RPMI7951 (cell line): ENCODE data around the gene ALG2. TPM values are rescaled to one million over a fixed set of nuclear protein-coding genes. Genes with fewer than 3 reads are reported as not detected.

ENCODE experiments used
- DNase-seq: peaks from one replicate; pipeline ENCODE4 v3.0.0-alpha.2; 2012; ENCODE audit warnings: low read depth
- total RNA-seq: library from RNA; depleted of rRNA; stranded (reverse); fragments of >200 nt; shearing (Covaris generic); gene quantifications from 2 replicates; pipeline ENCODE4 v1.2.3, GENCODE V29; 2014; rRNA removed

ALG2 gene
- total RNA-seq, 1 experiment from 2014 or later, result 55.6 TPM

DNA sequence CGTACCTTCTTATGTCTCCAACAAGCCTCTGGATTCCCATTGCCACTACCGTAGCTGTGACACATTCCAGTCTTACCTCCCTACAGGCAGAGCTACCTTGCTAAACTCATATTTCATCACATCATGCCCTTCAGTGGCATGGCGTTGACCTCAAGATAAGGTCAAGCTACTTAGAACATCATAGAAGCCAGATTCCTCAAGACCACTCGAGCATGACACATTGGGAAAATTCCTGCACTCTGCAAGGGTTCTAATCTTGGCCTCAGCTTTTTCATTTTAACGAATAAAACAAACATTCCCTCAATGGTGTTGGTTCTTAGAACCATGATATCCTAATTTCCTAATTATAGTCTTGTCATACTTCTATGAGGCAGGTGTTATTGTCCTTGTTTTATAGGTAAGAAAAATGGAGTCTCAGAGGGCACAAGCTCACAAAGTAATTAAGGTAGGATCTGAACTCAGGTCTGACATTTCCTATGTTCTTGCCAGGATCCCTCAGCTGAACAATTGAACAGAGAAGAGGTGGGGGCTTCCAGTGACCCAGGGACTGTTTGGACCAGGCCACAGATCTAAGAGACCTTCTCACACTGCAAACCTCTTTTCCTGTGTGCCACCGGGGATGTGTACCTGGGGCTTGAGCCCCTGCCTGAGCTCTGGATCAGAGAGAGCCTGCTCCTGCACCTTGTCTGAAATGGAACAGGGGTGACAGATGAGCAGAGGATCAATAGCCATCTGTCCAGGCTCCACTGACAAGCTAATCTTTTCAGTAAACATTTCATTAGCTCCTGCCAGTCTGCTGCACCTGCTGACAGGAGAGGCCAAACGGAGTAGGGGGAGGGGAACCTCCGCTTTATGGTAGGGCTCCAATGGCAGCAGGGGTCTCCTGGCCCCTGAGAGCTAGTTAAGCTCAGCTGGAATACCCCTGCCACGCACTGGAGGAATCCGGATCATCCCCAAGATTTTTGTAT is 49.3 kb downstream of the ALG2 start:
- DNase-seq, result no peak

DNA sequence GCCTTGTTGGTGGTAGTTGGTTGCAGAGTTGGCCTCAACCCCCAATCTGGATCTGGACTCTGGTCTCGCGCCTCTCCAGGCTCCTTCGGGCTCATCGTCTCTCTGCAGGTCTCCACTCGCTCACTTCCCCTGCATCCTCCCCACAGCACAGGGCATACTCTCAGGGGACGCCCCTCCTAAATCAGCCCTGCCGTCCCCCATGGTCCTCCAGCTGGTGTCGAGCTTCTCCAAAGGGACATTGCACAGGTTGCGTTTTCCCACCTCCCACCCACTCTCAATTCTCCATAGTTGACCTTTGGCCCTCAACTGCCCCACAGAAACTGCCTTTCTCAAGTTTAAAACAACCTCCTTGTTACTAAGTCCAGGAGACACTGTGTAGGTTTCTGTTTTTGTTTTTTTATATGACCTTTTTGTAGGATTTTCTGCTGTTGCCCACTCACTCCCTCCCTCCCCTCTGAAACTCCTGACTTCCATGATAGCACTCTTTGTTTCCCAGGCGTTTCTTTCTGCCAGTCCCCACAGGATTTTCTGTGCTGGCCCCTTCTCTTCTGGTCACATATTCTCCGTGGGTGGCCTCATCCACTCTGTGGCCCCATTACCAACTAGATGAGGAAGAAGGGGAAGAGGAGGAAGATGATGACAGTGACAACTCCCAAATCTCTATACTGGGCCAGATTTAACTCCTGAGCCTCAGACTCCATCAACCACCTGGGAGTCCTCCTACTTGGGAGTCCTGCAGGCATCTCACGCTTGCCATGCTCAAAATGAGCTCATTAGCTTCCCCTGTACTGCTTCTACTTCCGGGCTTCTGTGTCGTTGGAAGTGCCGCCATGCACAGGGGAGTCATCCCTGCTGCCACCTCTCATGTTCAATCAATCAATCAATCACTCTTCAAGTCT is 50.3 kb downstream of the ALG2 start:
- no peak for DNase-seq

DNA sequence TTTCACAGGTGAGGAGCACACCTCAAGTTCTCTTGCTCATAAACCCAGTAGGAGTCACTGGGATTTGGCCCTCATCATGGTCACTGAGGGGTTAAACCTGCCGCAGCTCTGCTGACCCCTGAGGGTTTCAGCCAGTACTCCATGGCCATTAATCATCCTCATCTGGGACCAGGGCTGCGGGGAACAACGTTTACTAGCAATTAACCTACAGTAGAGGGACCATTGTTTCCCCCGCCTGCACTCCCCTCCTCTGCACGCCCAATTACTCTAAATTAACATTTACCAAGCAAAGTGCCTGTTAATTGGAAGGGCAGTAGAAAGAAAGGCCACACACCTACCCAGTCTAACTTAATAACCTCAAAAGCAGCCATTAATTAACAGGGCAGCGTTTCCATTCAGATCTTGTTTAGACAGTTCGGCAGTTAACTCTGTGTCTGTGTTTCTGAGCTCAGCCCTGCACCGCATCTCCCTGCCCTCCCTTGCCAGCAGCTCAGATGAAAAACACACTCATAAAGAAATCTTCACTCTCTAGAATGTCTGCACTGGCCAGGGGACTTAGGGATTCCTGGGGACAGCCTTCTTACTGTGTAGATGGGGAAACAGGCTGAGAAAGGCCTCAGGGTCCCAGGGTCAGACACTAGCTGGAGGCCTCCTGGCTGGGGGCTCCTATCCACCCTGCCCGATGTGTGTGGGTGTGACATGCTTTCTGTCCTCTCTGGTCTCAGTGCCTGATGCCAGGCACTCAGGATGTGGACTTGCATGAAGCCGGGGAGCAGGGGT is 51.6 kb downstream of the ALG2 start:
- DNase-seq, result peak; percentile 33

DNA sequence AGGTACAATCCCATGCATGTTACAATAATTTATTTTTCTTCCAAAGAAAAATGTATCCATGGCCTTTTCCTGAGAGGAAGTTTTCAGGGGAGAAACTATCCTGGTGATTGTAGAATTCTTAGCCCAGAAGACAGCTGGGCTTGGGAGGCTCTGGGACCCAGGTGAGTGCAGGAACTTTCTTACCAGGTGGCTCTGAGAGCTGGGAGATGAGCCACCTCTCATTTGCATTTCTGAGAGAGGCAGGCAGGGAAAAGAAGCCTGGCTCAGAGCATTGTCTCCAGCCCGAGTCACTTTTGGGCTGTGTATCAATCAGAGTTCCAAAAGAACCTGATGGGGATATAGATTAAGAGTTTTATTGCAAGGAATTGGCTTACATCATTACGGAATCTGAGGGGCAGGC is 52.7 kb downstream of the ALG2 start:
- no peak for DNase-seq

DNA sequence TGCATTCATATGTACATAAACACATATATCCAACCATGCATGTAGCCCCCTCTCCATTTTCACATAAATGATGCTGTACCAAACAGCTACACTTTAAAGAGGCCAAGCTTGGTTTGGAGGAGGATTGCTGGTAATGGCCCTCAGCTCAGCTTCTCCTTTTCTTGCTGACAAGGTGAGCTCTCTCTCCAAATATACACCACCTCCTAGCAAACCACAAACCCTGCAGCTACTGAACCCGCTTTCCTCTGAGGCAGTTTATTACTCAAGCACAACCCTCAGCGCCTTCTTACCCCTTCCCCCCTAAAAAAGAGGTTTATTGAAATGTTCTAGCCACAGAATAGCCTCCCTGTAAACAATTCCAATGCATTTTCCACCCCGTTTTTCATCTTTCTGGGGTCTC is 54.0 kb downstream of the ALG2 start:
- DNase-seq, result no peak

DNA sequence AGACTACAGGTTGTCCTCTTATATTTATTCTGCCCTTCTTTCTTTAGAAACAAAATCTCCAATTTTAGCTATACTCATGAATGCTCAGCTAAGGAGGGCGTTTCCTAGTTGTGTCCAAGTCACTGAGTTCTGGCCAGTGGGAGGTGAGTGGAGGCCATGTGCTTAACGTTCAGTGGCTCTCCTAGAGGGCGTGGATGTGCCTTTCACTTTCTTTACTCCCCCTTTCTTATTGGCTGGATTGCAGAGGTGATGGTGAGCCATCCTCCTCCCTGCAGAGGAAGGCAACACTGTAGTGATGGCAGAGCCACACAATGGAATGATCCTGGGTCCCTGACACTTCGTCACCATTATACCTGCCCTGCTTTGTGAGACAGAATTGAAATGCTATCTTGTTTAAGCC is 54.6 kb downstream of the ALG2 start:
- DNase-seq, result peak; percentile 29

Other genes with a start within 250 kb of the ALG2 start
- 51.5 and 54.8 TPM in 2 replicates for gene TGFBR1, start 116.8 kb downstream of the ALG2 start, total RNA-seq
- gene SEC61B, start 340 bp upstream of the ALG2 start, total RNA-seq, result 267 and 309 TPM in 2 replicates